Activated T-cell treated with anti-CD3 and anti-CD28 coated beads, Interleukin-2, amount 50 U/mL, for 24 hours (primary cell): ENCODE results near the gene LMNTD2.

Source experiments
- DNase-seq: peaks from one replicate; pipeline ENCODE4 v3.0.0-alpha.2; 2020
- H3K27ac Mint-ChIP-seq: 2 replicates; pipeline ENCODE4 v1.8.0; 2020; ENCODE audit warnings: mild to moderate bottlenecking, mixed read lengths
- H3K27me3 Mint-ChIP-seq: 2 replicates; pipeline ENCODE4 v1.8.0; 2020; ENCODE audit warnings: mixed read lengths
- H3K36me3 Mint-ChIP-seq: 2 replicates; pipeline ENCODE4 v1.8.0; 2020; ENCODE audit warnings: low read depth, mixed read lengths
- H3K4me1 Mint-ChIP-seq: 2 replicates; pipeline ENCODE4 v1.8.0; 2020; ENCODE audit warnings: low read depth, mixed read lengths
- H3K4me3 Mint-ChIP-seq: 2 replicates; pipeline ENCODE4 v1.8.0; 2020; ENCODE audit warnings: mild to moderate bottlenecking, moderate library complexity, mixed read lengths
- H3K9me3 Mint-ChIP-seq: 2 replicates; pipeline ENCODE4 v1.8.0; 2020; ENCODE audit warnings: mixed read lengths

Gene LMNTD2

GRCh38 chr11:512761-513595, 47.6 kb downstream of the LMNTD2 start:
- Mint-ChIP-seq H3K4me3 (no peak overlapping the region), H3K27me3 (no peaks in the 10 kb centered on the region), H3K9me3 (peaks cover 7% of the 10 kb centered on the region), H3K4me1 (peaks cover 7% of the 10 kb centered on the region), H3K27ac (peak overlapping the region; percentile 50), H3K36me3 (peaks cover 73% of the 10 kb centered on the region)
- DNase-seq, result no peak

GRCh38 chr11:508956-509355, 51.6 kb downstream of the LMNTD2 start:
- Mint-ChIP-seq H3K4me1 (peaks cover 25% of the 10 kb centered on the region), H3K9me3 (no peaks in the 10 kb centered on the region), H3K27ac (no peak overlapping the region), H3K4me3 (peak overlapping the region; percentile 98), H3K36me3 (peaks cover 72% of the 10 kb centered on the region), H3K27me3 (no peaks in the 10 kb centered on the region)
- DNase-seq, result no peak

GRCh38 chr11:507727-508515, 52.6 kb downstream of the LMNTD2 start:
- Mint-ChIP-seq H3K36me3 (peaks cover 65% of the 10 kb centered on the region), H3K27me3 (no peaks in the 10 kb centered on the region), H3K4me1 (peaks cover 33% of the 10 kb centered on the region), H3K27ac (peak overlapping the region; percentile 81), H3K9me3 (no peaks in the 10 kb centered on the region), H3K4me3 (peak overlapping the region; percentile 98)
- no peak for DNase-seq

GRCh38 chr11:506995-507726, 53.4 kb downstream of the LMNTD2 start, which contains the start of gene RNH1:
RNH1 (minus strand) TSS chr11:507242; CDS start chr11:502162, 5,080 bp downstream.
- H3K27me3 Mint-ChIP-seq, result no peaks in the 10 kb centered on the region
- H3K4me1 Mint-ChIP-seq, result peaks cover 33% of the 10 kb centered on the region
- H3K4me3 Mint-ChIP-seq, result peak within 1 kb of the TSS; percentile 98
- no peaks in the 10 kb centered on the region for H3K9me3 Mint-ChIP-seq
- peak; percentile 100 for DNase-seq
- H3K36me3 Mint-ChIP-seq, result peaks cover 59% of the 10 kb centered on the region
- H3K27ac Mint-ChIP-seq, result peak within 1 kb of the TSS; percentile 100

GRCh38 chr11:506238-506994, 54.1 kb downstream of the LMNTD2 start:
- Mint-ChIP-seq H3K4me1 (peaks cover 33% of the 10 kb centered on the region), H3K4me3 (peak overlapping the region; percentile 98), H3K36me3 (peaks cover 63% of the 10 kb centered on the region), H3K27me3 (no peaks in the 10 kb centered on the region), H3K27ac (peak overlapping the region; percentile 100), H3K9me3 (no peaks in the 10 kb centered on the region)
- peak; percentile 98 for DNase-seq

- Mint-ChIP-seq H3K4me3 (peak overlapping the region; percentile 98), H3K27ac (peak overlapping the region; percentile 100), H3K9me3 (no peaks in the 10 kb centered on the region), H3K27me3 (no peaks in the 10 kb centered on the region), H3K36me3 (peaks cover 67% of the 10 kb centered on the region), H3K4me1 (peaks cover 35% of the 10 kb centered on the region)
- DNase-seq, result no peak
Observed at GRCh38 chr11:504994-505344, 55.6 kb downstream of the LMNTD2 start.
